Measurements from ENCODE around the gene TEX48. TPM values are rescaled to one million over a fixed set of nuclear protein-coding genes. Genes with fewer than 3 reads are reported as not detected.
A peak's percentile ranks its signal among the peaks of the same experiment; 100 is the strongest.

The TEX48 gene
- total and polyA plus RNA-seq, 10 of the 15 experiments (the other 5 are each of a cell fraction or from before 2014, with no cell fraction given) = not detected

- TF ChIP-seq, protein P1, sequence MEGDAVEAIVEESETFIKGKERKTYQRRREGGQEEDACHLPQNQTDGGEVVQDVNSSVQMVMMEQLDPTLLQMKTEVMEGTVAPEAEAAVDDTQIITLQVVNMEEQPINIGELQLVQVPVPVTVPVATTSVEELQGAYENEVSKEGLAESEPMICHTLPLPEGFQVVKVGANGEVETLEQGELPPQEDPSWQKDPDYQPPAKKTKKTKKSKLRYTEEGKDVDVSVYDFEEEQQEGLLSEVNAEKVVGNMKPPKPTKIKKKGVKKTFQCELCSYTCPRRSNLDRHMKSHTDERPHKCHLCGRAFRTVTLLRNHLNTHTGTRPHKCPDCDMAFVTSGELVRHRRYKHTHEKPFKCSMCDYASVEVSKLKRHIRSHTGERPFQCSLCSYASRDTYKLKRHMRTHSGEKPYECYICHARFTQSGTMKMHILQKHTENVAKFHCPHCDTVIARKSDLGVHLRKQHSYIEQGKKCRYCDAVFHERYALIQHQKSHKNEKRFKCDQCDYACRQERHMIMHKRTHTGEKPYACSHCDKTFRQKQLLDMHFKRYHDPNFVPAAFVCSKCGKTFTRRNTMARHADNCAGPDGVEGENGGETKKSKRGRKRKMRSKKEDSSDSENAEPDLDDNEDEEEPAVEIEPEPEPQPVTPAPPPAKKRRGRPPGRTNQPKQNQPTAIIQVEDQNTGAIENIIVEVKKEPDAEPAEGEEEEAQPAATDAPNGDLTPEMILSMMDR (IDR thresholded peaks at IDR 0.05 in 2 of 3, conservative IDR thresholded peaks at IDR 0.05 in 1 of 3; ENCODE audit: control insufficient read depth in 2 of 3, extremely low read depth in 1 of 3, insufficient read depth in 1 of 3, low read depth in 3 of 3, low read length in 3 of 3) = no peak
- TF ChIP-seq TCF3 (IDR thresholded peaks at IDR 0.05; ENCODE audit: borderline replicate concordance, insufficient read depth, low read depth, low read length) (no peak), SMARCA5 (IDR thresholded peaks at IDR 0.05) (0 out of 2 replicates have a peak, but pooled peaks have one; percentile 41), MEF2A (IDR thresholded peaks at IDR 0.05; ENCODE audit: insufficient read depth, low read depth, low read length) (no peak), CHD2 (IDR thresholded peaks at IDR 0.05; ENCODE audit: borderline replicate concordance, low read depth, low read length) (no peak), MXI1 (IDR thresholded peaks at IDR 0.05; ENCODE audit: low read depth, low read length) (no peak), NR2C2 (IDR thresholded peaks at IDR 0.05; ENCODE audit: borderline replicate concordance, control insufficient read depth, insufficient read length, low read depth) (no peak), EZH2 (IDR thresholded peaks at IDR 0.05; ENCODE audit: borderline replicate concordance, control insufficient read depth, low read depth, low read length) (no peak), SMAD1 (IDR thresholded peaks at IDR 0.05; ENCODE audit: low read depth, partially characterized antibody) (no peak), ETV6 (conservative IDR thresholded peaks at IDR 0.05 in 1 of 2, IDR thresholded peaks at IDR 0.05 in 1 of 2; ENCODE audit: borderline replicate concordance in 1 of 2, low read depth in 1 of 2) (no peak), CBX5 (IDR thresholded peaks at IDR 0.05; ENCODE audit: low read depth) (no peak), PBX3 (IDR thresholded peaks at IDR 0.05; ENCODE audit: insufficient replicate concordance, low read depth, low read length) (no peak), SUZ12 (IDR thresholded peaks at IDR 0.05; ENCODE audit: unreplicated experiment) (no peak), MYB (IDR thresholded peaks at IDR 0.05; ENCODE audit: borderline replicate concordance, low read depth, low read length) (no peak), ZZZ3 (IDR thresholded peaks at IDR 0.05; ENCODE audit: control insufficient read depth, insufficient read length, low read depth) (no peak), POLR2AphosphoS2 (IDR thresholded peaks at IDR 0.05; ENCODE audit: low read depth, low read length) (no peak), BHLHE40 (IDR thresholded peaks at IDR 0.05; ENCODE audit: borderline replicate concordance in 1 of 2, low read depth in 2 of 2, low read length in 1 of 2) (peak; percentile 85 to 89), ZNF217 (IDR thresholded peaks at IDR 0.05) (no peak)
- TF ChIP-seq, protein P2, sequence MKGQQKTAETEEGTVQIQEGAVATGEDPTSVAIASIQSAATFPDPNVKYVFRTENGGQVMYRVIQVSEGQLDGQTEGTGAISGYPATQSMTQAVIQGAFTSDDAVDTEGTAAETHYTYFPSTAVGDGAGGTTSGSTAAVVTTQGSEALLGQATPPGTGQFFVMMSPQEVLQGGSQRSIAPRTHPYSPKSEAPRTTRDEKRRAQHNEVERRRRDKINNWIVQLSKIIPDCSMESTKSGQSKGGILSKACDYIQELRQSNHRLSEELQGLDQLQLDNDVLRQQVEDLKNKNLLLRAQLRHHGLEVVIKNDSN (IDR thresholded peaks at IDR 0.05; ENCODE audit: borderline replicate concordance, extremely low read length, insufficient read depth, low read depth, low read length) = no peak
- TF ChIP-seq, protein P3, sequence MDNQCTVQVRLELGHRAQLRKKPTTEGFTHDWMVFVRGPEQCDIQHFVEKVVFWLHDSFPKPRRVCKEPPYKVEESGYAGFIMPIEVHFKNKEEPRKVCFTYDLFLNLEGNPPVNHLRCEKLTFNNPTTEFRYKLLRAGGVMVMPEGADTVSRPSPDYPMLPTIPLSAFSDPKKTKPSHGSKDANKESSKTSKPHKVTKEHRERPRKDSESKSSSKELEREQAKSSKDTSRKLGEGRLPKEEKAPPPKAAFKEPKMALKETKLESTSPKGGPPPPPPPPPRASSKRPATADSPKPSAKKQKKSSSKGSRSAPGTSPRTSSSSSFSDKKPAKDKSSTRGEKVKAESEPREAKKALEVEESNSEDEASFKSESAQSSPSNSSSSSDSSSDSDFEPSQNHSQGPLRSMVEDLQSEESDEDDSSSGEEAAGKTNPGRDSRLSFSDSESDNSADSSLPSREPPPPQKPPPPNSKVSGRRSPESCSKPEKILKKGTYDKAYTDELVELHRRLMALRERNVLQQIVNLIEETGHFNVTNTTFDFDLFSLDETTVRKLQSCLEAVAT (IDR thresholded peaks at IDR 0.05) = peak; percentile 66; the same call in 1 of the 2 replicates
Measured at GRCh38 chr9:114619191-114619761, 62.7 kb downstream of the TEX48 start (continued).
